GM21825 (cell line): ENCODE data around the gene GPANK1.
"Not testable (repeated sequence)": the region's sequence is repeated elsewhere in the genome, so short reads cannot be mapped to it uniquely, and the experiment has no call there.

Source experiments
- ATAC-seq: cut with Tn5 transposase; IDR thresholded peaks from one replicate; pipeline ENCODE4 v1.9.1; 2021; ENCODE audit warnings: mild to moderate bottlenecking, moderate library complexity; ENCODE audit not compliant: unreplicated experiment

Gene GPANK1

DNA sequence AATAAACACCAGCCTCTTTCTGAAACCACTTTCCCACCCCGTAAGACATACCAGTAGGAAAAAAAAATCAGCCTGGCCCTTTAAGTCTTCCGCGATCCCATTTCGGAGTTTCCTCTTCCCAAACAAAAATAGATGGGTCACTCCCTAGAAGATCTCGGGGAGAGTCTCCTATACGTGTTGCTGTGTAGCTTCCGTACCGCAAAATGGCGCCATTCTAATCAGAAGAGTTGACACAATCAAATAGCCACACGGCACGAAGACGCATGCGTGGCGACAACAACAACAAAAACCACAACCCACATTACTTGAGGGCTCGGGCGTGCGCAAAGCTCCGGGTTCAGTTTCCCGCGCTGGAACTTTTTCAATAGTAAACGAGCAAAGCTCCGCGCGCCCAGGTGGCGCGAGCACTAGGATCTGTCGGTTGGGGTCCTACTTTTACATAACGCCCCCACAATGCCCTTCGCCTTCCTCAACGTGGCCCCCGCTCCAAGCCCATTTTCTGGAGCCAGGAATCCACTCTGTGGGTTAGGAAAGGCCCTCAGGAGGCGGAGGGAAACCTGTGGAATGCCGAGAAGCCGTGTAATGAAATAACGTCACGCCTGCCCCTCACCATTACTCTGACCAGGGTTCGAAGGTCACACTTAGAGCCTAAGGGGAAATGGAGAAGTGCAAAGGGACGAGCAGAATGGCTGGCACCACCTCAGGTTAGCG, at the start of gene GPANK1:
Gene GPANK1 (minus strand): TSS at position 208 of the 711 bp plus-strand sequence. CDS start 519 bp downstream, outside the sequence.
- peak; percentile 26 for ATAC-seq

DNA sequence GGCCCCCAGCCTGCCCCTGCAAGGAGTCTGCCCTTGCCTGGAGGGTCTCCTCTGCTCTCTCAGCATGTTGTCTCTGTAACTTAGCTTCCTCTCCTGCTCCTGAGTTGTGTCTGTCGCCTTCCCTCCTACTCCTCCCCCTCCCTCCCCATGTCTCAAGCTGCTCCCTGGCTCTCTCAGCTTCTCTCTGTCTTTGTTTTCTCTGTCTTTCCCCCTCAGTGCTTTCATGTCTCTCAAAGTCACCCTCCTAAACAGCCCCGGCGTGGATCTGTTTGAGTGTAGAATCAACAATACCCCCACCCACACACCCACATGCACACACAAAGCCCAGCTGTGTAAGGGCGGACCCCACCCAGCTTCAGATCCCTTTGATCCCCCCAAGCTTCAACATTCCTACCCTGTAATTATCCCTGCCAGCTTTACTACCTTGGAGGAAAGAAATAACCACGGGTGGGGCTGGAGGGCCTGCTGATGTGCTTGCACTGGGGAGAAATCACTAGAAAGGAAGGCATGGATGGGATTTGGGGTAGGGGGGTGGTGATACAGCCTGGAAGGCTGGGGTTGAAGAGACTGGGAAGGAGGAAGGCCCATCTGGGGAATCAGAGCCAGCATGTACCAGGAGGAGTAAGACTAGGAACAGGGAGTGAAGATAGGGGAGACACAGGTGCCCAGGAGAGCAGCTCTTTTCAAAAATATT, 49.3 kb upstream of the GPANK1 start:
- no peak for ATAC-seq

DNA sequence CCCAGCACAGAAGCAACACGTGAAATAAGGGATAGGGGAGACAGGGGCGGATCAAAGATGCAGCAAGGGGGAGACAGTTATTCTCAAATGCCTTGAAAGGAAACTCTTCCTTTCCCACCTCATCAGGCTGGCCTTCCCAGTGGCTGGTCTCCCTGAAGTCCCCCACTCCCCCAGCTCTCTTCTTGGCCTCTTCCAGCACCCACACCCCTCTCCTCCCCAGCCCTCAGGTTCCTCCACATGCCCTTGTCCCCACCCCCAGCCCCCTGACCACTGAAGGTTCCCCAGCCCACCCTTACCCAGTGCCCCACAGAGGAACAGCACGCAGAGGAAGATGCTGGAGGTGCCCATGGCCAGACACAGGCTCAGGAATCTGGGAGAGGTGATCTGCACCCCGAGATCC, 48.7 kb upstream of the GPANK1 start:
- ATAC-seq, result no peak

DNA sequence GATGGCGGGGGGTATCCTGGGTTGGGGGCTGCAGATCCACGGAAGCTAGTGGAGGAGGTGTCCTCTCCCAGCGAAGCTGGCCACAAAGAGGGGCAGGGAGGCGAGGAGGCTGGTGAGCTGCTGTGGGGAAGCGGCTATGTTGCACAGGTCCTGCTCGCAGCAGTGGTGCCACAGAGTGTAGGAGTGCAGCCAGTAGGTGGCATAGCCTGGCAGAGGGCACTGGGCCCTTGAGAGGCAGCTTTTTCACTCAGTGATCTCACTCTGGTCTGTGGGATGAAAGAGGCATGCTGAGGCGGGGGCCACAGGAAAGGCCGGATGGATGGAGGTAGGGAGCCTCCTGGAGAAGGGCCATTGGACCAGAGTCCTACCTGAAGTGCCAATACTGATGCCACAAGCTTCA, 47.5 kb upstream of the GPANK1 start:
- ATAC-seq, result no peak

DNA sequence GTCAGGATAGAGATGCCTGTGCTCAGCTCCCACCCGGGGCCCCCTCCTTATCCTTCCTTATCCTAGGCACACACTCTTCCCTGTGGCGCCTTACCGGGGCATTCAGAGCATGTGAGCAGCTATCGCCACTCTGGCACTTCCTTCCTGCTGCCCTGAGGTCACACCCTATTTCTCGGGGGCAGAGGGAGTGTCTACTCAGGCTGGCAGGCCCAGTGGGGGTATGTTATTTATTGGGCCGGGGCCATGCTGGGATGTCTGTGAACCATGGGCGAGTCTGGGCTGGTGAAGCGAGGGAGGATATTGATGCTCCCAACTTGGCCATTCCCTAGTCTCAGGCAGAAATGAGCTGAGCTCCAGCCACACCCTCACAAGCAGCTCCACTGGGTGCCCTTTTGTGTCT, 46.4 kb upstream of the GPANK1 start:
- no peak for ATAC-seq

DNA sequence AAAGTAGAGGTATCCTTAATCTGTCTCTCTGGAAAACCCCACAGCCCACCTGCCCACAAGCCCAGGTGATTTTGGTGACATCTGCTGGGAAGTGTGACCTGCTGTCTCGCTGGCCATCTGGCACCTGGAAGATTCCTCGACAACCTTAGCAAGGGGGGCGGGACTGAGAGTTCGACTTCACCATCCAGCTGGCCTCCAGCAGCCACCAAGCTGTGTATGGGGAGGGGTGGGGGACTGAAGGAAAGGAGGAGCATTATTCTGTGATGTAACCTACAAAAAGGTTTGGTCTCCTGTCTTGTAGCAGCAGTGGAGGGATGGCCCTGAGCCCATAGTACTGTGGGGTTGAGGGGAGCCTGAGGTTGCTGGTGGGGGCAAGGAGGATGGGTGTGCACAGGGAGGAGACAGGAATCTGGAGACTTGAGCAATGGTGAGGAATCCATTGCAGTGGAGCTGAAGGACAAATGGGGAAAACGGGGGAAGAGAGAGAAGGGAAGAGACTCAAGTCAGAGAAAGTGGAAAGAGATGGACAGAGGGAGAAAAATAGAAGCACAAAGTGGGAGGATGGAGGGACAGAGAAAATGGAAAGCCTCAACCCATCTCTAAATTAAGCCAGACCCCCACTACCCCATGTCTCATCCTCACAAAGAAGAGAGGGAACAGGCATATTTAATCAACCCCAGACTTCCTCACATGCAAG, 45.9 kb upstream of the GPANK1 start:
- no peak for ATAC-seq

DNA sequence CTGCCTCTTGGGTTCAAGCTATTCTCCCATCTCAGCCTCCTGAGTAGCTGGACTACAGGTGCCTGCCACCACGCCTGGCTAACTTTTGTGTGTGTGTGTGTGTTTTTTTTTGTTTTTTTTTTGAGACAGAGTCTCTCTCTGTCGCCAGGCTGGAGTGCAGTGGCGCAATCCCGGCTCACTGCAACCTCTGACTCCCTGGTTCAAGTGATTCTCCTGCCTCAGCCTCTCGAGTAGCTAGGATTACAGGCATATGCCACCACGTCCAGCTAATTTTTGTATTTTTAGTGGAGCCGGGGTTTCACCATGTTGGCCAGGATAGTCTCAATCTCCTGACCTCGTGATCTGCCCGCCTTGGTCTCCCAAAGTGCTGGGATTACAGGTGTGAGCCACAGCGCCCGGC, 44.4 kb upstream of the GPANK1 start:
- not testable (repeated sequence) for ATAC-seq

DNA sequence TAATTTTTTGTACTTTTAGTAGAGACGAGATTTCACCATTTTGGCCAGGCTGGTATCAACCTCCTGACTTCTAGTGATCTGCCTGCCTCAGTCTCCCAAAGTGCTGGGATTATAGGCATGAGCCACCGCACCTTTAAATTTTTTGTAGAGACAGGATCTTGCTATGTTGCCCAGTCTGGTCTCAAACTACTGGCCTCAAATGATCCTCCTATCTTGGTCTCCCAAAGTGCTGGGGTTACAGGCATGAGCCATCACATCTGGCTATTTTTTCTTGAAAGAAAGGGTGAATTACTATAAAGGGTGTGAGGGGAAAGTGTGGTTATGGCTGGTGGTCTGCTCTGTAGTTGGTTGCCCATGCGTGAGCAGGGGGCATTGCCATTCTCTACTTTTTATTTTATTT, 43.4 kb upstream of the GPANK1 start:
- no peak for ATAC-seq

DNA sequence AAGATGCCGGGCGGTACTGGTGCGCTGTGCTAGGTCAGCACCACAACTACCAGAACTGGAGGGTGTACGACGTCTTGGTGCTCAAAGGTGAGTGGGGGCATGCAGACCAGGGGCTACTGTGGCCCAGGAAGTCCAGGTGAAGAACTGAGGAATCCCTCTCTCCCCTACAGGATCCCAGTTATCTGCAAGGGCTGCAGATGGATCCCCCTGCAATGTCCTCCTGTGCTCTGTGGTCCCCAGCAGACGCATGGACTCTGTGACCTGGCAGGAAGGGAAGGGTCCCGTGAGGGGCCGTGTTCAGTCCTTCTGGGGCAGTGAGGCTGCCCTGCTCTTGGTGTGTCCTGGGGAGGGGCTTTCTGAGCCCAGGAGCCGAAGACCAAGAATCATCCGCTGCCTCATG, 42.9 kb upstream of the GPANK1 start:
- no peak for ATAC-seq

DNA sequence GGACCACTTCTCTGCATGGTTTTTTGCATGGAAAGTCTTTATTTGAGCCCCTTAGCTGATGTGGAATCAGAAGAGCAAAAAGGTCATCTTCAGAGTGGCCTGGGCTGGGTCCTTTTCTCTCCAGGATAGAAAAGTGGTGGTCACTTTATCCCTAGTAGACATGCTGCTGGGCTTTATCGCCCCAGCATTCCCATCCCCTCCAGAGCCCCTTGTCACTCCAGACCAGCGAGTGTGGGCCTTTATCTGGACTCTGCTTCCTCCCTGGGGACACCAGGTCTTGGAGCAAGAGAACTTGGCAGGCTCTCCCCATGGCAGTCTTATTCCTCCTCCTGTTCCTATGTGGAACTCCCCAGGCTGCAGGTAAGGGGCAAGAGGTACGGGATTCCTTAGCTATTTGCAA, 41.8 kb upstream of the GPANK1 start, which contains the start of gene LY6G6F:
Gene LY6G6F (plus strand): TSS at position 268 of the 400 bp plus-strand sequence. CDS start 41 bp downstream, at position 309.
- ATAC-seq, result no peak

DNA sequence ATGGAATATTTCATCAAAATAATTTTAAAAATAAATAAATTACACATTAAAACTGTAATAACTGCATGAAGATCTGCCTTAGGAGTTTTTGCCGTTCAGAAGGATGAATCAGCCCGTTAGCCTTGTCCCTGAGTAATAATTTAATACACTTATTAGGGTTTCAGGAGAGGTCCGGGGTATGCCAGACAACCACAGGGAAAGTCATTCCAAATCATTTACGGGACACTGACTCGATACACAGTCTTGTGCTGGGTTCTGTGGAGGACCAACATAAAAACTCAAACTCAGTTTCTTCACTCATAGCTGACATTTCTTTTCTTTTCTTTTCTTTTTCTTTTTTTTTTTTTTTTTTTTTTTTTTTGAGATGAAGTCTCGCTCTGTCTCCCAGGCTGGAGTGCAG, 41.1 kb upstream of the GPANK1 start:
- no peak for ATAC-seq

DNA sequence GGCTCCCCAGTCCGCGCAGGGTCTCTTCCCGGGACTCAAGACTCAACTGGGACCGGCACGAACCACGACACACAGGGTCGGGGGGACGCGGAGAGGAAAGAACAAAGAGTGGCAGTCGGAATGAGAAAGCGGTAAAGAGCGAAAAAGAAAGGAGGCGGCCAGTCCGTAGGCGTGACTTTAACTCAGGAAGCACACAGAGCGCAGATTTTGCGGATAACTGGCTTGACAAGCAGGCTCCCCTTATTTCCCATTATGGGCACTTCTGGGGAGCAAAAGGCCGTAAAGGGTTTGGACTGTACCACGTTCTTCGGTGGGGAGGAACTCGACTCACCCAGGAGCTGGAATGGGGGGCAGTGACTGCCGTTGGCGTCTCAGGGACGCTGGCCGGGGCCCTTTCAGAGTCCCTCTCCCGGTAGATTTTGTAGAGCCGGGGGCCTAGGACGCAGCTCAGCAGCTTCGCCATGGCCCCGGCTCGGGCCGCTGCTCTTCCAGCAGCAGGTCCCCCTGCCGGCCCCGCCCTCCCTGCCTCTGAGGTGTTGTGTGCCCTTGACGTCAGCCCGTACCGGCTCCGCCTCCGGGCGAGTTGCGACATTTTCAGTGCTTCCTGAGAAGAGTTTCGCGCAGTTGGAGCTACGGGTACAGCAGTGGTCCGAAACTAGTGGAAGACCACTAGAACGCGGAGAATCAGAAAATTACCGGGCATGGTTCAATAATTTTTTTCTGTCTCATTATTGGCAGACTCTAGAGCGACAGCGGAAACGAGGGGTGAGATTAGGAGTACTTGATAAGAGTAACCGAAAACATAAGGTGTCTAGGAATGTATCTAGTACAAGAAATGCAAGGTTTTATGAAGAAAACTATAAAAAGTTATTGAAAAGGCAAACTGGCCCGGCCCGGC, 38.3 kb upstream of the GPANK1 start, which contains the start of gene ABHD16A:
Gene ABHD16A (minus strand): TSS at position 506 of the 898 bp plus-strand sequence. CDS start 43 bp downstream, at position 463.
- ATAC-seq, result peak; percentile 89

DNA sequence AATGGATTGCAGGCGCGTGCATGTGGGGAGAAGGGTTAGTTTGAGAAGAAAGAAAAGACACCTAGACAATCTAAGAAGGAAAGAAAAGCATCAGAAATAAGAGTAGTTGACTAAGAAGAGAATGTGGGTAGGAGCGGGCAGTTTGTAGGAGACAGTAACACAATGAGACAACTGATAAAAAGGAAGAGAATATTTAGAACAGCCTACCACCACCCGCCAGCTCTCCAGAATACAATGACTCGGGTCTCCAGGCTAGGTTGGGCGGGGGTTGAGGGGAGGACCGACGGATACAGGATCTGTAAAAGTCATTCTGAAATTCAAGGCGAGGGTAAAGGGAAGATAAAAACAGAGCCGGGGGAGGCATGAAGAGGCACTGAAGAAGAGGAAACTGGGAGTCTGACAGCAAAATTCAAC, 37.6 kb upstream of the GPANK1 start:
- no peak for ATAC-seq

DNA sequence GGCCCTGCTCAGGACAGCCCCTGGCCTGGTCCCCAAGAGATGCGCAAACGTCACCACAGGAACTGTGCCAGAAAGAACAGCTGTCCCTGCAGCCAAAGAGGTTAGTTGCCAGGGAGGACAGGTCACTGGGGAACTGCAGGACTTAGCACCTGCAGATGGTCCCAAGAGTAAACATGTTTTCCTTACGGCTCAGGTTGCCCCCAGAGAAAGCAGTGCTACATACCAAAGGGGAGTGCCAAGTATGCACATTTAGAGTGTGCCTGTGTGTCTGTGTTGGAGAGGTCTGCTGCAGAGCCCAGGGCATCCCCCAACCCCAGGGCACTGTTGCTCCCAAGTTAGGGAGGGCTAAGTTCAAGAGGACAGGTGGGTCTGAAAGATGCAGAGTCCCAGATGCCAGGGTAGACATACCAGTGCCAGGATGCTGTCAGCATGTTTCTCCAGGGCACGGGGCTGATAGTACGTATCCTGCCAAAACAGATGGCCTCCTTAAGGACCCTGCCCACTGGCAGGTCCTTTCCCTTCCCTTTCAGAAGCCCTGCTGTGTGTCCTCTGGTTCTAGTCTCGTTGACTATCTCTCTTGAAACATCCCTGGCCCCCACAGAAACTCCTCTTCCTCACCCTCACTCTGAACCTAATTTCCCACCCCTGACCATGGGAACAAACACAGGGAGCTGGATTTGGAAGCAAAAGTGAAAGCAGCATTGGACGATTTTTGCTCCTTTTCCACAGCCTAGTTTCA, 37.0 kb upstream of the GPANK1 start:
- ATAC-seq, result no peak

DNA sequence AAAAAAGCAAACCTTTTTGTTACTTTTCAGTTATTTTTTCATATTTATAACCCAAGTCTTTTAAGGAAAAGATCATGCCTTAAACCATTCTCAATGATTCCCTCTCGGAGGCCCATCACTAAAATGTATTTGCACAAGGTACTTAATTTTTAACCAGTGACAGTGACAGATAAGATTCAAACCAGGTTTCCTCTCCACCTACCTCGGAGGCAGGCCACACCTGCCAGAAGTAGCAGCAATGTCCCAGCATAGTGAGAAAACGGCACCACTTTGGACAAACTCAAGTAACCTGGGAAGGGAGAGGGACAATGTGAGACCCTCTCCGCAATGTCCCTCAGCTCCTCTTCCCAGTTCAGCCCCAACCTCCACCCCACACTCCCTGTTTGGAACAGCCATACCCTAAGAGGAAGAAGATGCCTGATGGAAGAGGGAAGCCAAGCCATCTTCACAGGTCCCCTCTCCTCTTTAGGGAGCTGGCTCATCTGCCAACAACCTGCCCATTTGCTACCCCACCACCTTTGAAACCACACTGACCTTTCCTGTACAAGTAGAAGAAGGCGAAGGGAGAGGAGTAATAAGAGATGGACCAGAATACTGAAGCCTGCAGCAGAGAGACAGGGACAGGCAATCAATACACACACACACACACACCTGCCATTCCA, 36.1 kb upstream of the GPANK1 start:
- ATAC-seq, result no peak

DNA sequence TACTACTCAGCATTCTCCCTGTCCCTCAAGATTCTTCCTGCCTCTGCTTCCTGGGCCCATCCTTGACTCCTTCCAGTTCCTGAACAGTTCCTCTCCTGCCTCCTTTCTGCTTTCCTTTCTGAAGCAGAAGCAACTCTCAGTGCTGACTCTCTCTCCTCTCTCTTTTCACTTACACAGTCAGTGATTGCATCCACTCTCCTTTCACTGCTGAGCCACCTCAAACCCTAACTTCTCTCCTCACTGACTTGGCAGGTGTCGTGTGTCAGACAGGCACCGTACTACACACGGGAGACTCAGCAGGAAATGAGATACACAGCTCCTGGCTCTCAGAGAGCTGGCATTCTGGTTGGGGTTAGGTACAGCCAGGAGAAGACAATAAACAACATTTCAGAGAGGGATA, 32.8 kb upstream of the GPANK1 start:
- ATAC-seq, result no peak

DNA sequence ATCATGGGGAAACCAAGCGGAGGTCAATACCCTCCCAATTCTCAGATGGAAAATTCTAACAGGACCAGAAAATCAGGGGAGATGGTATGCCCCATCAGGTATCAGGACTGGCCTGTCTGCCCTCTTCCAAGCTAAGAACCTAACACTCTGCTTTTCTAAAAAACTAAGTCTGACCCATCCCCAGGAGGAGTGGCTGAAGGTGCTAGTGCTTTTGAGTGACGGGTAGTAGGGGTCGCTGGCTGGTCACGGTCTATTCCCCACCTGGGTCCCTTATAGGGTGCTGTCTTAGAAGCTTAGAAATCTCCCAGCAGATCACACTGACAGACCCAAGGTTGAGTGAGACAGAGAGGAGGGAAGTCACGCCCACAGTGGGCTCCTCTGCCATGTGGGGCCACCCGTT, 28.7 kb upstream of the GPANK1 start:
- ATAC-seq, result no peak

DNA sequence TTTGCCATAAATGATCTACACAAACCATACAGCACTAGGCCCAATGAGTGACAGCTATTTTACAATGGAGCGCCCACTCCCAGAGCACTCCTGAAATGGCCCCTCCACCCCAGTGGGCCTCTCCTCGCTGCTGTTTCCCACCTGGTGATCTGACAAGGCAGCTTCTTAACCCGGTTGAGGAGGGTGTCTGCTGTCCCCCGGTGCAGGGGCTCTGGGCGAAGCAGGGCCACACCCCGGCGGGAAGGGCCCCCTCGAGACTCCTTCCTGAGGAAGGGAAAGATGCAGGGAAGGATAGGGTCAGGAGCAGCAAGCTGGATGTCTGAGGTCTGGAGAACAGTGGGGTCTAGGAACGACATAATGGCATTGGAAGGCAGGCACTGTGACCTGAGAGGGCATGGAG, 28.1 kb upstream of the GPANK1 start:
- ATAC-seq, result no peak

DNA sequence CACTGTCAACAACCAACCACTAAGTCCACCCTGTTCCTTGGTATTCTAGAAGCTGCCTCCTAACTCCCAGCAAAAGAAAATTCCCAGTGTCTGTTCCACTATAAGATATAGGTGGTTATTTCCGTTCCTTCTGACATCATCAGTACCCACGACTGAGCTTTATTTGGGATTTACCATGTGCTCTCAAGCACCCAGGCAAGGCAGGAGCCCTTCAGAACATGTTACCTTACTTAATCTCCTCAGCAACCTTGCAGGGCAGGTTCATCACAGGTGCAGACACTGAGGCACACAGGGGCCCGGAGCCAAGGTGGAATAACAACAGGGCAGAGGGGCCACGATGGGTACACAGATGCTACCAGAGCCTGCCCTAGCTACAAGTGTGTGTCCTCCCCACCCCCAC, 27.6 kb upstream of the GPANK1 start:
- no peak for ATAC-seq
